Skeletal muscle cell (primary cell): ENCODE results near the gene SLC8A3.

Experiments used
- DNase-seq: peaks from one replicate; pipeline ENCODE4 v3.0.0-alpha.2; 2010; ENCODE audit warnings: low read depth
- H3K4me3 ChIP-seq: 2 replicates; pipeline ENCODE4 v1.5.1; 2011; ENCODE audit warnings: low read depth, mild to moderate bottlenecking, control low read depth, low read length, moderate library complexity

Gene SLC8A3

DNA sequence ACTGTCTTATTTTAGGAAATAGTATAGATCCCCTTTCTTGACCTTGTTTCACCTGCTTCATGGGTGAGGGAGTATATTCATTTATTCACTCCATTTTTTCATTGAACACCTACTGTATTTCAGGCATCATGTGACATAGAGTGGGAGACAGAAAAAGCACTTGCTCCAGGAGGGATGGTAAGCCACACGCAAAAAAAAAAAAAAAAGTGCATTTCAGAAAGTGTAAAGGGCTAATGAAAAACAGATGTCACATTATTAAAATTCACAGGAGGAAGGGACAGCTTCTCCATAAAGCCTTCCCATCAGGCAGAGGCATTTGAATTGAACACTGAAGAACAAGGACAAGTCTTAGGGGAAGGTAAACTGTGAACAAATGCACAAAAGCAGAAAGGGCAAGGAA lies 7.5 kb downstream of the SLC8A3 start:
- no peak overlapping the region for H3K4me3 ChIP-seq
- no peak for DNase-seq

DNA sequence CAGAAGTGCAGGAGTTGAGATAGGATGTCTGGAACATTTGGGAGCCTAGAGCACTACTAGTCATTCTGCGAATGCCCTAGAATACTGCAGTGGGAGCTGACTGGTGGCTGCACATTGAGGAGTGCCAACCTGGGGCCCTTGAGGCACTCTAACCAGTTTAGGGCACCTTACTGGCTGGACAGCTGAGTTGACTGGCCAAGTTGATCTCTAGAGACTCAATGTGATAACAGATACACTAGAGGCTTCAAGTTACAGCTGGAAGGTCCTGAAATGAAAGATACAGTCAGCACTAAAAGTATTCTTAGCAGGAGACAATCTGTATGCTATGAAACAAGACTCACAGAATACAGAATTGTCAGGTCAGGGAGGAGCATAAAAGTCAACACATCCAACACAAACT lies 8.0 kb downstream of the SLC8A3 start:
- no peak overlapping the region for H3K4me3 ChIP-seq
- no peak for DNase-seq

DNA sequence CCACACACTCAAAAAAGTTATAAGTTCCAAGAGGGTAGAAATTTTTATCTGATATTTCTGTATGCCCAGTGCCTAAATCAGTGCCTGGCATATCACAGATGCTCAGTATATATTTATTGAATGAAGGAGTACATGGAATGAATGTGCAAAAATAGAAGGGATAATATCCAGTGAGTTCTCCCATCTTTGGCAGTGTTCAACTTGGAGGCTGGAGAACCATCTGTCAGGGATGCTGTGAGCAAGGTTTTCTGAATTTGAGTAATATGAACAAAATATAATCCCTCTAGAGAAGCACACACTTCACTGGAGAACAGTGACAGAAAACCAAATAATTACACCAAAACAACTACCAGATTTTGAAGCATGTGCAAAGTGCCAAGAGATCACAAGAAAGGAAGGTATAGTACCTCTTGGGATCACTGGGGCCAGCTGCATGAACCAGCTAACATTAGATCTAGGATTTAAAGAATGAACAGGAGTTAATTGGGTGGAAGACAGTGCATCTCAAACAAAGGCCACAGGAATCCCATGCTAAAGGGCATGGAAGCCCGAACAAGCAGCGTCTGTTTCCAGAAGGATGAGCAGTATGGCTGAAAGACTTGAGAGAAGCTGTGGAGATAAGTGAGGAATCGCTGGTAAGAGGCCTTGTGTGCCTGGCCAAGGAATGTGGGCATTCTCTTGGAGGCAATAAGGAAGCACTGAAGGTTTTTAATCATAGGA lies 11.5 kb downstream of the SLC8A3 start:
- no peak overlapping the region for H3K4me3 ChIP-seq
- no peak for DNase-seq

DNA sequence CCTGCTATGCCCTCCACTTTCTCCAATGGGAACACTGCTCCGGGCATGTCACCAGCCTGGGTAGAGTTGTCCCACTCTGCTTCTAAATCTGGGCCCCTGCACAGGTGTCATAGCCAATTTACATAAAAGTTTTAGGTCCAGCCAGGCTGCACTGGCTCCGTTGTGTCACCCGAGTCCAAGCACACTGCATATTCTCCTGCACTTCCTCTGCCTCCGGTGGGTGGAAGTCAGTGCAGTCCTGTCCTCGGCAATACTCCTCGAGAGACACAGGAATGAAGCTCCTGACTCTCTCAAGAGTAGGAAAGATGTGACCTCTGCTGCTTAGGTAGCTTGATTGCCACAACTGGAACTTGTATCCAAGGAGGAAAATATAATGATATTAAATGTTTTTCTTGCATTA lies 15.2 kb downstream of the SLC8A3 start:
- no peak for DNase-seq
- no peak overlapping the region for H3K4me3 ChIP-seq

DNA sequence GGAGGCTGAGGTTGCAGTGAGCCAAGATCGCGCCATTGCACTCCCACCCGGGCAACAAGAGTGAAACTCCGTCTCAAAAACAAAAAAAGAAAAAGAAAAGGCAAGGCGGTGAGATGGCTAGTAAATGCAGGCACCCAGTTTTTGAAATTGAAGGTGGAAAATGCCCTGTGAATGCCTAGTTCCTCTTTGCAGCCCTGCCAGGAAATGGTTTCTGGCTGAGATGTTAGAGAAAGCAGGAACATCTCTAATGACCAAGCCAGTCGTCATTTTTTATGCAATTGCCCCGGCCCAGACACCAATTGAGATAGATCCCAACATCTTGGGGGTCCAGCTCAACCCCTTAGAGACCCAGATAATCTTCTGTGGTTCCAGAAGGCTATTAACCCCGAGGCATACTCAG lies 17.0 kb downstream of the SLC8A3 start:
- no peak for DNase-seq
- no peak overlapping the region for H3K4me3 ChIP-seq

DNA sequence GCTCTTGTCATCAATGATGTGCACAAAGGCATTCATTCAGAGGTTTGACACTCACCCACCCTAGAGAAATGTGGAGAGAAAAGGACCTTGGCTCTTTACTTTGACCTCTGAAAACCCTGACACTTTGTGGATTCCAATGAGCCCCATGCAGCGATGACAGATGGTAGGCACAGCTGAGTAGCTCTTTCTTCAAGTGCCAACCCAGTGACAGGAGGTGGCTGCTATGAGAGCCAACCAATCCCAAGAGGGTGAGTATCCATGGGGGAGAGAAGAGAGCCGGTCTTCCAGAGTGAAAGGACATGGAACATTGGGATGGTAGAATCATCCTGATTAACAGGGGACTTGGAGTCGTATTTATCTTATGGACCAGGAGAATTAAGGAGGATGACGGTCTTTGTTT lies 17.8 kb downstream of the SLC8A3 start:
- H3K4me3 ChIP-seq = no peak overlapping the region
- DNase-seq = no peak

DNA sequence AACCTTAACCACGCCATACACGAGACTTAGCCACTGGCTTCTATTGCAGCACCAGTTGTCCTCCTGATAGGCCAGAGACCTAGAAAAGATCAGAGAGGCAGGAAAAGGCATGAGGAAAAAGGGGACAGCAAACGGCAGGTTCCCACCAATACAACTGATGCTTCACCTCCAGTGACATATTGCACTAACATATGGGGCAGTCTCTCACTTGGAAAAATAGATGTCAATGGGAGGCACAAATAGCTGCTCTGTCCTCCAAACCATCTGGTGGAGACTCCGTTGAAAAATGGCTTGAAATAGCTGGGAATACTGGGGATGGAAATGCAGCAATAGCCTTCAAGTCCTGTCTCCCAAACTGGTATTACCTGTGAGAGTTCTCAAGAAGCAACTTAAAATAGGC lies 20.3 kb downstream of the SLC8A3 start:
- no peak for DNase-seq
- no peak overlapping the region for H3K4me3 ChIP-seq

DNA sequence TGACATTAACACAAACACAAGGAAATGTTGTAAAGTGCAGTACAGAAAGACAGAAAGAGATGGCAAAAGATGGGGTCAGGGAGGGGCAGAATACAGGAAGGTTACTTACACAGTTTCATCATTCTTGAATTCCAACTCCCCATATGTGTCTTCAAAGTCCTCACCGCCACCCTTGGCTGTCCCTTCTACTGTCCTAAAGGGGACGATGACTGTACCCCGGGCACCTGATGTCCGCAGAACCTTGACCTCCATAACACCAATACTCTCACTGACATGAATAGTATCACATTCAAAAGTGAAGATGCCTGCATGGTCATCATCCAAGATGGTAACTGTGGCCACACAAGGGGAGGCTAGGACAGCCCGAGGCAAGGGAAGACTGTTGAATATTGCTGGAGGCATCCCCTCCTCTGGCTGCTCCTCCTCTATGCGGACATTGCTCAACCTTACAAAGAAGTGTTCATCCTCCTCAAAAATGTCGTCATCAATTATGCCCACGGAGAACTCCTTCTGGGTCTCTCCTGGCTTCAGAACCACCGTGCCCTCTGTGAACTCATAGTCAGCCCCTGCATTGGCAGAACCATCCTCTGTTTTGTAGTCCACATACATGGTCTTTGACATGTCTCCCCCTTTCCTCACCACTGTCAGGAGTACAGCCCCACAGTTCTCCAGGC lies 22.1 kb downstream of the SLC8A3 start:
- DNase-seq = no peak
- no peak overlapping the region for H3K4me3 ChIP-seq

DNA sequence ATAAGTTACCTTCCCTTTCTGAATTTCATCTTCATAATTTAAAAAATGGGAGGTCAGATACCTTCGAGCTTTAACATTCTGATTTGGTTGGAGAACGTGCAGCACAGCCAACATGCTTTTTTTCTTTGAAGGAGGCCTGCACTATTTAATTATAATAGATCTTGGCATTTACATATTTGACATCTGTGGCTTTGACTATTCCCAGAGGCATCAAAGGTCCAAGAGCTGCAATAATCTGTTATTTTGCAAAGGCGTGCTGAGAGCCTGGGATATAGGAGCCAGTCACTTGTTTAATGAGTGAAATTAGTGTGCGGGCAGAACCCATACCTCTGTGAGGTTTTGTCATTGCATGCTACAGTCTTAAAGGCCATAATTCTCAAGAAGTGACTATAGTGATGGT lies 26.4 kb downstream of the SLC8A3 start:
- no peak for DNase-seq
- no peak overlapping the region for H3K4me3 ChIP-seq

DNA sequence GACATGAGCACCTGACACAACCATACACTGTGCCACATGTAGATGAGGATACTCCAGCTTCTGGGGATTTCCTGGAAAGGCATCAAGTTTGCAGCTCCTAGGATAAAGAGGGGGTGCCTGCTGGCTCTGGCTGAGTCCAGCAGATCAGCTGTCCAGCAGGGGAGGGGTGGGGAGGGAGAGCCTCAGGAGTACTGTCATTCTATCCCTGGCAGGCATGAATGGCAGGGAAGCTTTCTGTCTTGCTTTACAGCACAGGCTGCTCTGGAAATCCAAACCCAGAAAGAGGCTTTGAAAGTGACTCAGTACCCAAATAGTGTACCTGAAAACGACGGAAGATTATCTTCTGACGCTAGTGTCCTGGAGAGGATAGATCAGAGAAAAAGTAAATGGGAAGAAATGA lies 32.2 kb downstream of the SLC8A3 start:
- no peak for DNase-seq
- H3K4me3 ChIP-seq = no peak overlapping the region

DNA sequence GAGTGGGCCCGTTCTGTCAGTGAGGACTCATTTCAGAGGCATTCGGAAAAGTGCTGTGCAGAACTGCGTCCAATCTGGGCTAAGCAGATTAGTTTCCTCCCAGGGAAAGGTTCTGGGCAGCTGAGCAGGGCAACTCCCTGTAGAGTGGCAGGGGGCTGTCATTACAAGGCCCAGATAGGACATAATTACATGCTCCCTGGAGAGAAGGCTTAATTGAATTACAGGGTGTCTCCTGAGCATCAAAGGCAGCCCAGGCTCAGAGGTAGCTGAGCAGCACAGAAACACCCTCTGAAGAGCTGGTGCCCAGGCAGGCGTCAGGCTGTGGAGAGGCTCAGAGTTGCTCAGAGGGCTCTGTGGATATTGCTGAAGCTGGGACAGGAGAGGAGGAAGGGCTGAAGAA lies 36.0 kb downstream of the SLC8A3 start:
- no peak overlapping the region for H3K4me3 ChIP-seq
- DNase-seq = no peak

DNA sequence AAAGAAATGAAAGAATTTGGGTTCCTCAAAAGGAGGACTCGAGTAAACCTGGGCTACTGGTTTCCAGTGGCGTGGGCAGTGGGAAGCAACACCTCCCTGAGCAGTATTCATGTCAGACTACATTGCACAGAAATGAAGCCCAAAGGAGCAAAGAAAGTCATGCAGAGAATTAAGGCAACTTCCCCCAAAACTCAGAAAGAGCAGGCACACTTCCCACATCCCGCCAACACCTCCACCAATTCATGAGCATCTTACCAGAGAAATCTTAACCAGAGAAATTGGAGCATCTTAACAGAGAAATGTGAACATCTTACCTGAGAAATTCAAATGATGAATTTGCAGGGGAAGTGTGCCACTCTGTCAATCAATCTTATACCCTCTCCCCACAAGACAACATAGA lies 36.7 kb downstream of the SLC8A3 start:
- H3K4me3 ChIP-seq = no peak overlapping the region
- no peak for DNase-seq

DNA sequence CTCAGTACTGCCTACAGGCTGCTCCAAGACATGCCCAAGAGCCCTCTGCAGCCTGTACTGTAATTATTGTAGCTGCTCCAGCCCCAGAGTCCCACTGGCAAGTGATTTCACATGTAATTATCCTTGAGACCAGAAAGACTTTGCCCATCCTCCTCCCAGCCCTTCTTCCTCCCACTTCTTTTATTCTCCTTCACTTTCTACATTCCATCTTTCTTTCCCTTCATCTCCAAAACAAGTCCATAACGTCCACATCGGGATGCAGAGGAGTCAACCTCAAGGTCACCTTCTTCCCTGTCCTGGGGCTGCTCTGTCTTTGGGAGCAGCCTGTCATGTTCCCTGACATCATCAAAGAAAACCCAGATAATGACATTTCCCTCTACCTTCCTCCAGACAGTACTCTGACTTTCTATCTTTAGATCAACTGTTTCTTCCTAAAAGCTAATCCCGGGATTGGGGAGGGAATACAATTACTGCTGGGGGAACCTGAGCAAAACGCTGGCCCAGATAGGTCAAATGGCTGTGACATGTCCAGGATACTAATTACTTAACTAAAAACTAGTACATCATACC lies 39.1 kb downstream of the SLC8A3 start:
- DNase-seq = no peak
- no peak overlapping the region for H3K4me3 ChIP-seq

DNA sequence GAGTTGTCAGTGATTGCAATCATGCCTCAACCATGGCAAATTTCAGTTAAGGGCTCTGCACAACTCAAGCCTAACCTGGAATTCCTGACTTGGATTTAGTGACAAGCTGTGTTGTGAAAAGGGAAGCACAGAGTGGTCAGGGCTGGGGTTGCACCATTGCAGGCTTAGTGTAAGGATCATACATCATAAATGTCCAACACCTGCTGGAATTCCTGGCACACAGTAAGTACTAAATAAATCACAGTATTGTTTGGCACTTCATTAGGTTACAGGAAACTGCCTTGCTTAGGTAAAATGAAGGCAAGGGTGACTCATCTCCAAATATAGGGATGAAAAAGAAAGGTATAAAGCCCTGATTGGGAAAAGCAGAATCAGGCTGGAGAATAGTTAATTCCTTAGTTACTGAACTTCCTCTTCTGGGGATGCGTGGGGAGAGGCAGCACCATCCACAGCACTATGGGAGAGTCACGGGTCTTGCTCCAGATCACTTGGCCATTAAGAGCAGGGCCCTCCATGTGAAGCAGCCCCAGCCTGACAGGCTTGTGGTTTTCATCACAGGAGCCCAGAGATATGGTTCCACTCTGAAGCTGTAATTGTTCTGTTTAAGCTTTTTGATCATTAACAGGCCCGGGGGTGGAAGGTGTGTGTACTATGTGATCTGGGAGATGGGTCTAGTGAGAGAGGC lies 39.7 kb downstream of the SLC8A3 start:
- no peak for DNase-seq
- no peak overlapping the region for H3K4me3 ChIP-seq

DNA sequence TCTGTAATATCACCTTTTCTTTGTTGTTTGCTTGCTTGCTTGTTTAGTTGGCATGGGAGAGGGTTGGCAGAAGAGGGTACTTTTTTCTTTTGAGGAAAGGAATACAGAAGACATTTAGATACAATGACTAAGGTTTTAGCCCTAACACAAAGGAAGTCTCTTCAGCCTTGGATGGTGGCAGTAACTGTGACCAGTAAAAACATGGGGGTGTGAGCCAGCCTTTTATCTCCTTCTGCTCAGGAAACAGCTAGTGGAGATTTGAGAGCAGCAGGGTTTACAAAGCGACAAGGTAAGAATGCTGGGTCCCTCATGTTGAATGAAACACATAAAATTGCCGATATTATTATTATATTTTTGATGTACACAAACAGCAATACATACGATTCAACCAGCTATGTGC lies 40.4 kb downstream of the SLC8A3 start:
- DNase-seq = no peak
- no peak overlapping the region for H3K4me3 ChIP-seq

DNA sequence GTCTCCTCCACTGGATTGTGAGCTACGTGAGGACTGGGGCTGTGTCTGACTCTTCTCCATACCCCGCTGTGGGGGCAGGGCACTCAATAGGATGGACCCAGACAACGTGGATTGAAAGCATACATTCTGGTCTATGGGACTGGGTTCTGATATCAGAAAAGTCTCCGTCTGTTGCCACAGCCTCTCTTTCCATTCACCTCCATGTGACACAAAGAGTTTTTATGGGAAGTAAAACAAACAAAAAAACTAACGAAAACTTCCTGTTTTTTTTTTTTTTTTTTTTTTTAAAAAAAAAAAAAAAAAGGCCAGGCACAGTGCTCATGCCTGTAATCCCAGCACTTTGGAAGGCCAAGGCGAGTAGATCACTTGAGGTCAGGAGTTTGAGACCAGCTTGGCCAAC lies 44.7 kb downstream of the SLC8A3 start:
- no peak for DNase-seq
- H3K4me3 ChIP-seq = no peak overlapping the region

DNA sequence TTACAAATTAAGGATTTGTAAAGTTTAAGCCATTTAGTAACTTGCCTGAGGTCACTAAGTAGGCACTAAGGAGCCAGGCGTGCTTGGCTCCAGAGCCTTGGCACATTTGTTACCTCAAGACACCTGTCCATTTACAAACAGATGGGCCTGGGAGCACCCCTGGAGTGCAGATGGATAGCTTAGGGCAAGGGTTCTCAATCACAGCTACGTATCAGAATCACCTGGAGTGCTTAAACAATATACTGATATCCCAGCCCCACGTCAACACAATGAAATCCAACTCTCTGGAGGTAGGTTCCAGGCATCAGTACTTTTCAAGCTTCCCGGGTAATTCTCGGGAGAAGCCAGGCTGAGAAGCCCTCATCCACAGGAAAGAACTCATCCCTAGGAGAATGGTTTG lies 45.4 kb downstream of the SLC8A3 start:
- no peak for DNase-seq
- no peak overlapping the region for H3K4me3 ChIP-seq

DNA sequence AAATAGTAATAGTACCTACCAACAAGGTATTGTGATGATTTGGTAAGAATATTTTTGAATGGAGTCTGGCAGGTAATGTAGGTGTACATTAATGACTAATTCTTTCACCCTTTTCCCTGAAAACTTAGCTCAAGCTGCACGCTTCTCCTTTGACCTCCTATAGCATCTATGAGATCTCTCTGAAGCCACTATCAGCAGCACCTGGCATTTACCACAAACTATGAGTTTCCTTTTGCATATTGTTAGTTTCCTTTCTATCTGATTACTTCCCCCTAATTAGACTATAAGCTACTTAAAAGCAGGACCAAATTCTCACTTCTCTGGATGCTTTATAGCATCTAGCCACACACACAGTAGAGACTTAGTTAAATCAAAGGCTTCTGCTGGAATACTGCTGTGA lies 48.1 kb downstream of the SLC8A3 start:
- DNase-seq = no peak
- H3K4me3 ChIP-seq = no peak overlapping the region

DNA sequence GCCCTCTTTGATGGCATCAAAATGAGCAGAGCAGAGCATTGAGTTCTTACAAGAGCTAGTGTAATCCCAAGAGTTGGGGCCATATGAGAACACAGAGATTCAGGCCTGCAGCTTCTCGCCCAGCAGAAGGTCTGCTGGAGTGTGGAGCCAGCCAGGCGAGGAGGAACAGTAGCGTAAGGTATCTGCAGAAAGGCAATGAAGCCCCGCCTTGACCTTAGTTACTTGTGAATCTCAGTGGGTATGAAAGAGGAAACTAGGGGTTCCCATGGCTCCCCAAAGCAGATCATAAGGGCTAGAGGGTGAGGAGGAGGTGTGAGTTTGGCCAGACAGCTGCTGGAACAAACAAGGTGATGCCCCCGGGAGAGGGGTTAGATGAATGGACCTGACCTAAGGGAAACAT lies 49.4 kb downstream of the SLC8A3 start:
- H3K4me3 ChIP-seq = no peak overlapping the region
- DNase-seq = no peak

DNA sequence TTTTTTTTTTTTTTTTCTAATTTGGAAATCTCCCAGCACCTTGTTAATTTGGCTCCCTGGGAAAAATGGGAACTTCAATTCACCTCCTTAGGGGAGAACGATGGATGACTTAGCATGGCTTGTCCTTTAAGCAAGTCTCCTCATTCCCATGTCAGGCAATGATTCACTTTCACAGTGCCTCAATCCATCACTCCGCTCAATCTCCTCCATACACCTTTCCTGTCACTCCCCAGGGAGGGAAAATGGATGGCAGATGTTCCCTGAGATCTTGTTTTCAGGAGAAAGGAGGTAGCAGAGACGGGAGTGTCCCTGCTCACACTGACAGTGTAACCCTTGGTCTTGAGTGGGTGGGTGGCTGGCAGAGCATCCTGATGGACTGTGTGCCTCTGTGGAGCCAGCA lies 51.0 kb downstream of the SLC8A3 start:
- no peak for DNase-seq
- H3K4me3 ChIP-seq = no peak overlapping the region

DNA sequence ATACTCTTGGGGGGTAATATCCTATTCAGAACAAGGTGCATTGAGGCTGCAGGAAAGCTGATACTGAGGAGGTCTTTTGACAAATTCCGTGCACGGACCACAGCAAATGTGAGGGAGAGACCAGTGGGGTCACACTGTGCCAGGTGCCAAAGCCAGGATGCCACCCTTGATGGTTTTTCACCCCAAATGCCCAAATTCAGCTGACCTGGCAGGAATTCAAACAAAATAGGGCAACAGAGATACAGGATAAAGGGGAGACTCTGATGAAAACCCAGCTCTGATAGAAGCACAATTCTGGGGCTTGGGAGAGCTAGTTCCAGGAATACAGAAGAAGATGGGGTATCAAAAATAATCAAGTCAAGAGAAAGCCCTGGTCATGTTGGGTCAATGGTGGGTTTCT lies 55.3 kb downstream of the SLC8A3 start:
- no peak for DNase-seq
- H3K4me3 ChIP-seq = no peak overlapping the region
